Right lobe of liver (tissue), 6 donors: Measurements from ENCODE around the gene RBX1. TPM values are rescaled to one million over a fixed set of nuclear protein-coding genes. Genes with fewer than 3 reads are reported as not detected.

Experiments
- ATAC-seq, 4 donors: fragments of 200-7000 bp; cut with Tn5 transposase; one replicate each; pipeline ENCODE4 v1.9.1; 2020; ENCODE audit warnings: mild to moderate bottlenecking in 4 of 4, moderate library complexity in 4 of 4
- DNase-seq, 3 donors: peaks; one replicate each; pipeline ENCODE4 v3.0.0-alpha.2; 2020
- H3K27ac ChIP-seq, 3 donors: fragments of 200-600 bp; one replicate each; pipeline ENCODE4 v1.8.0; 2022
- H3K27me3 ChIP-seq, 2 donors: fragments of 200-600 bp; one replicate each; pipeline ENCODE4 v1.8.0; 2022
- H3K36me3 ChIP-seq, 4 donors: fragments of 200-600 bp; sonication (generic) in 1 of 4; one replicate each; pipeline versions ENCODE4 v1.5.1 to v1.8.0; 2017 to 2022; ENCODE audit warnings: control low read depth in 1 of 4
- H3K4me1 ChIP-seq, 4 donors: fragments of 200-600 bp; sonication (generic) in 1 of 4; one replicate each; pipeline versions ENCODE4 v1.5.1 to v1.8.0; 2017 to 2022; ENCODE audit warnings: control low read depth in 1 of 4
- H3K4me3 ChIP-seq, 3 donors: fragments of 200-600 bp; one replicate each; pipeline ENCODE4 v1.8.0; 2022
- H3K9me3 ChIP-seq, 4 donors: fragments of 200-600 bp; sonication (generic) in 1 of 4; one replicate each; pipeline versions ENCODE4 v1.5.1 to v1.8.0; 2017 to 2022; ENCODE audit warnings: control low read depth in 1 of 4
- POLR2A ChIP-seq: fragments of 450-650 bp; IDR thresholded peaks from one replicate; pipeline ENCODE4 v1.6.1; 2017; ENCODE audit warnings: antibody characterized with exemption, mild to moderate bottlenecking
- WGBS: methylation state at CpG from one replicate; pipeline ENCODE4 v1.1.6; 2018; ENCODE audit warnings: low coverage, low lambda C conversion rate; ENCODE audit not compliant: insufficient coverage; ENCODE audit errors: missing lambda C conversion rate; 5-methylcytosine and 5-hydroxymethylcytosine counted together
- intact Hi-C, 2 donors: fragments of 100-400 bp; cut with DNase I; formaldehyde crosslinking; loops; one replicate each; pipeline versions ENCODE4 v1.11.2 to v1.14.1; 2022
- total RNA-seq, 6 experiments: library from RNA; depleted of rRNA in 2 of 6; stranded (reverse); fragments of >200 nt in 2 of 6; fragmentation: NEBNext Ultra II Directional in 3 of 6; extraction: Animal tissue kit (Norgen Biotek cat#: 25700) in 3 of 6; gene quantifications; one replicate each; pipeline versions ENCODE4 v1.1.0 to v1.2.4, GENCODE V29; 2016 to 2023
- TF ChIP-seq, protein P1 (sequence below), 4 donors: fragments of 200-600 bp in 3 of 4; fragments of 450-650 bp in 1 of 4; IDR thresholded peaks; one replicate each; pipeline versions ENCODE4 v1.5.1 to v1.8.0; 2016 to 2022; ENCODE audit warnings: antibody characterized with exemption in 4 of 4, mild to moderate bottlenecking in 2 of 4
- donor health status: DM: no; HTN: yes; CAD: no.
- donor health status: DM: no; HTN: no; CAD: no.
- donor health status: DM: no; HTN: no; CAD: no.
- donor health status: DM: no; HTN: yes; CAD: no.
- donor health status: DM: no; HTN: yes; CAD: no.

RBX1 gene
- total RNA-seq, 6 experiments from 2014 or later, result 14.2 to 24.3 (median 17.4) TPM

DNA sequence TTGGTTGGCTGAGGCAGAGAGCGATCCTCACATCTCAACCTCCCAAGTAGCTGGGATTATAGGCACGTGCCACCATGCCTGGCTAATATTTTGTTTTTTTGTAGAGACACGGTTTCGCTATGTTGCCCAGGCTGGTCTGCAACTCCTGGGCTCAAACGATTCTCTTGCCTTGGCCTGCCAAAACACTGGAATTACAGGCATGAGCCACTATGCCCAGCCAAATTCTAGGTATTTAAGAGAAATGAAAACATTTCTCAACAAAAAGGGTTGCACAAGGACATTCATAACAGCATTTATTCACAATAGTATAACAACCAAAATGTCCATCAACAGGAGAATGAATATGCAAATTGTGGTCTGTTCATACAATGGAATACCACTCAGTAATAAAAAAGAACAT lies 31.7 kb upstream of the RBX1 start:
- Histone ChIP-seq H3K4me3 (no peak overlapping the region), H3K27me3 (no peaks in the 10 kb centered on the region), H3K4me1 (peaks cover 0 to 5% (median 0%) of the 10 kb centered on the region in 4 donors), H3K9me3 (no peaks in the 10 kb centered on the region), H3K27ac (no peak overlapping the region), H3K36me3 (peaks cover 0 to 49% (median 3%) of the 10 kb centered on the region in 4 donors)
- DNase-seq (no peak), ATAC-seq (peak in 1 of 4 donors; percentile 18)
- intact Hi-C loops, result no loop called here
- TF ChIP-seq, protein P1, sequence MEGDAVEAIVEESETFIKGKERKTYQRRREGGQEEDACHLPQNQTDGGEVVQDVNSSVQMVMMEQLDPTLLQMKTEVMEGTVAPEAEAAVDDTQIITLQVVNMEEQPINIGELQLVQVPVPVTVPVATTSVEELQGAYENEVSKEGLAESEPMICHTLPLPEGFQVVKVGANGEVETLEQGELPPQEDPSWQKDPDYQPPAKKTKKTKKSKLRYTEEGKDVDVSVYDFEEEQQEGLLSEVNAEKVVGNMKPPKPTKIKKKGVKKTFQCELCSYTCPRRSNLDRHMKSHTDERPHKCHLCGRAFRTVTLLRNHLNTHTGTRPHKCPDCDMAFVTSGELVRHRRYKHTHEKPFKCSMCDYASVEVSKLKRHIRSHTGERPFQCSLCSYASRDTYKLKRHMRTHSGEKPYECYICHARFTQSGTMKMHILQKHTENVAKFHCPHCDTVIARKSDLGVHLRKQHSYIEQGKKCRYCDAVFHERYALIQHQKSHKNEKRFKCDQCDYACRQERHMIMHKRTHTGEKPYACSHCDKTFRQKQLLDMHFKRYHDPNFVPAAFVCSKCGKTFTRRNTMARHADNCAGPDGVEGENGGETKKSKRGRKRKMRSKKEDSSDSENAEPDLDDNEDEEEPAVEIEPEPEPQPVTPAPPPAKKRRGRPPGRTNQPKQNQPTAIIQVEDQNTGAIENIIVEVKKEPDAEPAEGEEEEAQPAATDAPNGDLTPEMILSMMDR (IDR thresholded peaks at IDR 0.05), result no peak
- TF ChIP-seq POLR2A, result no peak
- 64% methylated on average over 5 of the region's 5 CpGs for WGBS

DNA sequence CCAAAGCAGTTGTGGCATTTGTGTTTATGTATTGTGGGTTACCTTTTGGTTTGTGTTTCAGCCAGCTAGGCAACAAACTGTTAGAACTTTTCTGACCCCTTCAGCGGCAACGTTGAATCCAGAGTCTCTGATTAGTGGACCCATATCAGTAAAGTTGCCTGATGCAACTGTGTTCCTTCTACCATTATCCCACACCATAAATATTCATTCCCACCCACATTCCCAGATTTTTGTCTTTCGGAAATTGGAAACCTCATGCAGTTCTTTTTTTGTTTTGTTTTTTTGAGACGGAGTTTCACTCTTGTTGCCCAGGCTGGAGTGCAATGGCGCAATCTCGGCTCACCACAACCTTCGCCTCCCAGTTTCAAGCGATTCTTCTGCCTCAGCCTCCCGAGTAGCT lies 30.7 kb upstream of the RBX1 start:
- Histone ChIP-seq H3K36me3 (peaks cover 0 to 59% (median 6%) of the 10 kb centered on the region in 4 donors), H3K27ac (no peak overlapping the region), H3K4me1 (peaks cover 0 to 5% (median 0%) of the 10 kb centered on the region in 4 donors), H3K4me3 (no peak overlapping the region), H3K9me3 (no peaks in the 10 kb centered on the region), H3K27me3 (no peaks in the 10 kb centered on the region)
- intact Hi-C loops, result loop anchor here in 1 of 2 donors (10.0 kb wide), 1 partner anchor 324 kb away; the partner anchor contains the start of gene CHADL
- no peak for DNase-seq
- TF ChIP-seq, protein P1 (IDR thresholded peaks at IDR 0.05), result no peak
- no peak for TF ChIP-seq POLR2A
- no peak for ATAC-seq
- 91% methylated on average over 9 of the region's 9 CpGs for WGBS

DNA sequence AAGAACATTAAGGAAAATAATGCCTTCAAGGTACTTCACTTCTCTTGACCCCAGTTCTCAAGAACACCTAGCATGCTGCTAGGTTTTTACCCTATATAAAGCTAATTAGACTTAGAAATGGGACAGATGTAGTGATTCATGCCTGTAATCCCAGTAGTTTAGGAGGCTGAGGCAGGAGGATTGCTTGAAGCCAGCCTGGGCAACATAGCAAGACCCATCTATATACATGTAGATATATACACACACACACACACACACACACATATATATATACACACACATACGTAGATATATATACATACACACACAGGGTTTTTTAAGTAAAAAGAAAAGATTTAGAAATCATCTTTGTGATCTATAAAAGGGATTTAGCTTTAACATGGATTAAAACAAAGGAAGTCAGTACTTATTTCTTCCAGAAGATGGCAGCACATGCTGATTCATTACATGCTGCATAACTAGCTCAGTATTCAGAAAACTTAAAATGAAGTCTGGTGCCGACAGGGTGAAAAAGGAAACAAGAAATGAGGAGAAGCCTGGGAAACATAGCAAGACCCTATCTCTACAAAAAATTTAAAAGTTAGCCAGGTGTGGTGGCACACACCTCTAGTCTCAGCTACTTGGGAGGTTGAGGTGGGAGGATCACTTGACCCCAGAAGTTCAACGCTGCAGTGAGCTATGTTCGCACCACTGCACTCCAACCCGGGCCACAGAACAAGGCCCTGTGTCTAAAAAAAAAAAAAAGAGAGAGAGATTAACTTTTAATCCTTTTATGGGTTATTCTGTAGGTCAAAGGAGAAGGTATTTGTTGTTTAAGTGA lies 28.5 kb upstream of the RBX1 start:
- DNase-seq (no peak), ATAC-seq (peak; percentile 72 to 85 (median 82))
- Histone ChIP-seq H3K27ac (no peak overlapping the region), H3K4me1 (peaks cover 0 to 5% (median 0%) of the 10 kb centered on the region in 4 donors), H3K4me3 (no peak overlapping the region), H3K9me3 (no peaks in the 10 kb centered on the region), H3K27me3 (no peaks in the 10 kb centered on the region), H3K36me3 (peaks cover 0 to 60% (median 10%) of the 10 kb centered on the region in 4 donors)
- no peak for TF ChIP-seq POLR2A
- TF ChIP-seq, protein P1 (IDR thresholded peaks at IDR 0.05), result peak; percentile 72 to 77 (median 74)
- intact Hi-C loops, result loop anchor here in 1 of 2 donors (10.0 kb wide), 1 partner anchor 322 kb away; the partner anchor contains the start of gene CHADL
- 33% methylated on average over 4 of the region's 5 CpGs for WGBS

DNA sequence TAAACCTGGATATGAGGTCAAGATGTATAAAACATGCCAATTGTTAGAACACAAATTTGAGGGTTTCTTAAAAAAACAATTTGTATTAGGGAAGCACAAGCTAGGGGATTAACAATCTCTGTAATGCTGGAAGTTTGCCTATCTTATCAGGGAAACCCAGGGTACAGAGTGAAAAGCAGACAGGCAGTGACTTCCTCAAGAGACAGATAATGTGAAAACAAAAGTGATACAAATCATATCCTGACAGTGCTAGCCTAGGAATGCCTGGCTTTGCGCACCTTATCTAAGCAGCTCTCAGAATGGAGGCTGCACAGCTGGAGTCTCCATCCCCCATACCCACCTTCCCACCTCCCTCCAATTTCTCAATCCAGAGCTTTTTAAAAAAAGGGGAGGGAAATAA lies 22.5 kb upstream of the RBX1 start:
- Histone ChIP-seq H3K27me3 (no peaks in the 10 kb centered on the region), H3K36me3 (peaks cover 0 to 51% (median 13%) of the 10 kb centered on the region in 4 donors), H3K27ac (no peak overlapping the region), H3K9me3 (no peaks in the 10 kb centered on the region), H3K4me3 (no peak overlapping the region), H3K4me1 (no peaks in the 10 kb centered on the region)
- intact Hi-C loops, result loop anchor here in 1 of 2 donors (10.0 kb wide), 1 partner anchor 316 kb away; the partner anchor contains the start of gene CHADL
- no peak for TF ChIP-seq POLR2A
- TF ChIP-seq, protein P1 (IDR thresholded peaks at IDR 0.05), result no peak
- DNase-seq (no peak), ATAC-seq (peak; percentile 16 to 69 (median 28))
- WGBS, result no CpG with 5 or more reads among the region's 1 CpG
